HCT116 (cell line): Measurements from ENCODE around the gene TLR3.
"Not testable (repeated sequence)": the region's sequence is repeated elsewhere in the genome, so short reads cannot be mapped to it uniquely, and the experiment has no call there.

Source experiments
- ATF3 ChIP-seq: IDR thresholded peaks from 2 replicates; pipeline ENCODE4 v1.6.1; 2012
- CEBPB ChIP-seq: IDR thresholded peaks from 2 replicates; pipeline ENCODE4 v1.6.1; 2012; ENCODE audit warnings: low read depth
- CTCF ChIP-seq, 3 experiments: fragments of 200-600 bp in 1 of 3; sonication (generic) in 1 of 3; IDR thresholded peaks in 2 of 3; conservative IDR thresholded peaks in 1 of 3; 2 replicates each; pipeline ENCODE4 v1.5.1; 2012 to 2017; ENCODE audit warnings: low read depth in 2 of 3, low read length in 2 of 3, antibody characterized with exemption in 1 of 3, borderline replicate concordance in 1 of 3, control low read depth in 1 of 3, mild to moderate bottlenecking in 1 of 3, mixed read lengths in 1 of 3, mixed run types in 1 of 3, moderate library complexity in 1 of 3; ENCODE audit not compliant: insufficient read depth in 1 of 3
- EGR1 ChIP-seq: IDR thresholded peaks from 2 replicates; pipeline ENCODE4 v1.6.1; 2012; ENCODE audit warnings: low read depth
- EZH2 ChIP-seq: fragments of 200-600 bp; sonication (generic); IDR thresholded peaks from 2 replicates; pipeline ENCODE4 v1.6.1; 2017; ENCODE audit warnings: antibody characterized with exemption, mixed run types
- EZH2phosphoT487 ChIP-seq: fragments of 200-600 bp; IDR thresholded peaks from 2 replicates; pipeline ENCODE4 v1.6.1; 2018; ENCODE audit warnings: antibody characterized with exemption, borderline replicate concordance
- MAX ChIP-seq: IDR thresholded peaks from 2 replicates; pipeline ENCODE4 v1.6.1; 2012
- POLR2A ChIP-seq: IDR thresholded peaks from 2 replicates; pipeline ENCODE4 v1.7.0; 2011; ENCODE audit warnings: borderline replicate concordance; ENCODE audit not compliant: insufficient read depth, insufficient read length; ENCODE audit errors: extremely low read depth
- POLR2AphosphoS5 ChIP-seq: IDR thresholded peaks from 2 replicates; pipeline ENCODE4 v1.6.1; 2011; ENCODE audit warnings: mild to moderate bottlenecking, low read depth, low read length, moderate library complexity
- RAD21 ChIP-seq: IDR thresholded peaks from 2 replicates; pipeline ENCODE4 v1.6.1; 2012; ENCODE audit warnings: low read depth, mild to moderate bottlenecking
- REST ChIP-seq: IDR thresholded peaks from 2 replicates; pipeline ENCODE4 v1.6.1; 2012; ENCODE audit warnings: low read depth
- ZBTB33 ChIP-seq: IDR thresholded peaks from 2 replicates; pipeline ENCODE4 v1.6.1; 2011; ENCODE audit warnings: mild to moderate bottlenecking, low read length, moderate library complexity; ENCODE audit not compliant: insufficient replicate concordance; ENCODE audit errors: extremely low read depth

- not testable (repeated sequence) for TF ChIP-seq CTCF (IDR thresholded peaks at IDR 0.05 in 2 of 3, conservative IDR thresholded peaks at IDR 0.05 in 1 of 3; ENCODE audit: borderline replicate concordance in 1 of 3, insufficient read depth in 1 of 3, low read depth in 2 of 3, low read length in 2 of 3); POLR2A; ATF3; REST; EZH2phosphoT487; RAD21; MAX; EZH2; POLR2AphosphoS5; ZBTB33; EGR1; CEBPB
These were observed 18.8 kb upstream of the TLR3 start for GRCh38 chr4:186050135-186050534.
